HG03342 (cell line): ENCODE measurements around the gene OXCT2.
"Not testable (repeated sequence)": the region's sequence is repeated elsewhere in the genome, so short reads cannot be mapped to it uniquely, and the experiment has no call there.

Experiments used
- ATAC-seq: cut with Tn5 transposase; IDR thresholded peaks from one replicate; pipeline ENCODE4 v1.9.1; 2021; ENCODE audit warnings: mild to moderate bottlenecking, moderate library complexity; ENCODE audit not compliant: unreplicated experiment

Gene OXCT2

GRCh38 chr1:39787964-39788363 is 16.8 kb upstream of the OXCT2 start:
- not testable (repeated sequence) for ATAC-seq

GRCh38 chr1:39787468-39787867 is 16.3 kb upstream of the OXCT2 start:
- no peak for ATAC-seq

GRCh38 chr1:39787108-39787375 is 15.9 kb upstream of the OXCT2 start:
- ATAC-seq, result not testable (repeated sequence)

GRCh38 chr1:39786303-39787107 is 15.4 kb upstream of the OXCT2 start:
- not testable (repeated sequence) for ATAC-seq

GRCh38 chr1:39782685-39783084 is 11.5 kb upstream of the OXCT2 start:
- not testable (repeated sequence) for ATAC-seq

GRCh38 chr1:39782103-39782502 is 11.0 kb upstream of the OXCT2 start:
- ATAC-seq, result no peak

GRCh38 chr1:39781349-39781715 is 10.2 kb upstream of the OXCT2 start:
- no peak for ATAC-seq

- no peak for ATAC-seq
These were observed 8.7 kb upstream of the OXCT2 start for GRCh38 chr1:39779821-39780220.

- no peak for ATAC-seq
These were observed 8.0 kb upstream of the OXCT2 start for GRCh38 chr1:39779137-39779536.

GRCh38 chr1:39778463-39779099 is 7.4 kb upstream of the OXCT2 start:
- ATAC-seq, result not testable (repeated sequence)

- not testable (repeated sequence) for ATAC-seq
These were observed 6.7 kb upstream of the OXCT2 start for GRCh38 chr1:39777896-39778295.

- no peak for ATAC-seq
These were observed 6.2 kb upstream of the OXCT2 start for GRCh38 chr1:39777306-39777705.

- no peak for ATAC-seq
These were observed 5.7 kb upstream of the OXCT2 start for GRCh38 chr1:39776886-39777285.

GRCh38 chr1:39776400-39776713 is 5.2 kb upstream of the OXCT2 start:
- ATAC-seq, result no peak

- not testable (repeated sequence) for ATAC-seq
These were observed 4.7 kb upstream of the OXCT2 start for GRCh38 chr1:39775676-39776399.

GRCh38 chr1:39775141-39775540 is 4.0 kb upstream of the OXCT2 start:
- not testable (repeated sequence) for ATAC-seq

GRCh38 chr1:39773369-39773979 is 2.3 kb upstream of the OXCT2 start:
- not testable (repeated sequence) for ATAC-seq

- not testable (repeated sequence) for ATAC-seq
These were observed 787 bp downstream of the OXCT2 start for GRCh38 chr1:39770100-39771021.

GRCh38 chr1:39769502-39769901 is 1.6 kb downstream of the OXCT2 start:
- ATAC-seq, result not testable (repeated sequence)

- not testable (repeated sequence) for ATAC-seq
These were observed 4.7 kb downstream of the OXCT2 start for GRCh38 chr1:39766466-39766865.

- not testable (repeated sequence) for ATAC-seq
These were observed 6.6 kb downstream of the OXCT2 start for GRCh38 chr1:39764512-39764911.
